Stimulated activated CD8-positive, alpha-beta memory T cell treated with anti-CD3 and anti-CD28 coated beads, Interleukin-15, amount 100 ng/mL, for 4 hours (primary cell): ENCODE results near the gene SDHA.
"Not testable (repeated sequence)": the region's sequence is repeated elsewhere in the genome, so short reads cannot be mapped to it uniquely, and the experiment has no call there.

ENCODE experiments used
- DNase-seq, 2 donors: peaks; one replicate each; pipeline ENCODE4 v3.0.0-alpha.2; 2020; ENCODE audit warnings: low read depth in 2 of 2

SDHA gene

GRCh38 chr5:300691-301435, 82.7 kb downstream of the SDHA start:
- DNase-seq: not testable (repeated sequence)

- not testable (repeated sequence) for DNase-seq
Observed at GRCh38 chr5:302416-302815, 84.3 kb downstream of the SDHA start.

DNA sequence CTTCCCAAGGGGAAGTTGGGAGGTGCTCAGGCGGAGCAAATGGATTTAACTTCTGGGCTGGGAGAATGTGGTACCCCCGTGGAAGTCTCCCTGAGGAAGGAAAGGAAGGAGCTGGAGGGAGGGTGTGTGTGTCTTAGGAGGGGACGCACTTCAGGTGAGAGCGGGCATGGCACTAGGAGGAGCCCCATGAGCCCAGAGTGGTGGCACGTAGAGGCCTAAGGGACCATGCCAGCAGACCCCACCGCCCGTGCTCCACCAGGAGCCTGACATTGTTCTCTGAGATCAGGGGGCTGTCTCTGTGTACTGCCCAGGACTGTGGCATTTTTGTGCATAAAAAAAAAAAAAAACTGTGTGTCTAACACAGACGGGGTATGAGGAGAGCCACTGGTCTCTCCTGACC, 84.8 kb downstream of the SDHA start:
- DNase-seq: no peak

- DNase-seq: not testable (repeated sequence)
Observed at GRCh38 chr5:303741-304140, 85.6 kb downstream of the SDHA start.

DNA sequence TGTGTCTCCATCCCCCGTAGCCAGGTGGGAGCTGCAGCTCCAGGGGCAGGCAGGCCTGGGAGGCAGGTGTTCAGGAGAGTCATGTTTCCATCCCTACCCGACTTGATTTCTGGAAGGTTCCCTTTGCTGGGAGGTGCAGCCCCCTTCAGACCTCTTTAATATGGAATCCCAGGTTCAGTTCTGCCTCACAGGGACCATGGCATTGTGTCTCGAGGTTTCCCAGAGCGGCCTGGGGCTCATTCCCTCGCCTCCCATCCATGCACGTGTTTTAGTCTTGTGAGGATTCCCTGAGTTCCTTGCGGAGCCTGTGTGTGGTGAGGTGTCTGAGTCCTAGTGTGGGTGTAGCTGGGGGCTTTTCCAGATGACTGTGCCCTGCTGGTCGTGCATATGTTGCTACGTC, 86.9 kb downstream of the SDHA start:
- DNase-seq: no peak

DNA sequence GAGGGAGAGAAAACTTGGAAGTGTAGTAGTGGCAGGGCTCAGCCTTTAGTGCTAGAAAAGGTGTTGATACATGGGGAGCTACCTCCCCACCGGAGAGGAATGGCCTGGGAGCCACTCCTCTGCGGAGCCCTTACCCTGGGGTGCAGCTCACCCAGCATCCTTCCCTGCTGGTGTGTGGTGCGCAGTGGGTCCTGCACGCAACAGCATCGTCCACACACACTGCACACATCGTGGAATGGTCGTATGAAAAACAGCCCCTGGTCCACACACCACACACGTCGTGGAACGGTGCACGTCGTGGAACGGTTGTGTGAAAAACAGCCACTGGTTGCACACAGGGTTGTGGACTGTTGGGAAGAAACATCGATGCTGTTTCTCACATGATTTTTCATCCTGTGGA, 87.3 kb downstream of the SDHA start:
- DNase-seq: no peak

DNA sequence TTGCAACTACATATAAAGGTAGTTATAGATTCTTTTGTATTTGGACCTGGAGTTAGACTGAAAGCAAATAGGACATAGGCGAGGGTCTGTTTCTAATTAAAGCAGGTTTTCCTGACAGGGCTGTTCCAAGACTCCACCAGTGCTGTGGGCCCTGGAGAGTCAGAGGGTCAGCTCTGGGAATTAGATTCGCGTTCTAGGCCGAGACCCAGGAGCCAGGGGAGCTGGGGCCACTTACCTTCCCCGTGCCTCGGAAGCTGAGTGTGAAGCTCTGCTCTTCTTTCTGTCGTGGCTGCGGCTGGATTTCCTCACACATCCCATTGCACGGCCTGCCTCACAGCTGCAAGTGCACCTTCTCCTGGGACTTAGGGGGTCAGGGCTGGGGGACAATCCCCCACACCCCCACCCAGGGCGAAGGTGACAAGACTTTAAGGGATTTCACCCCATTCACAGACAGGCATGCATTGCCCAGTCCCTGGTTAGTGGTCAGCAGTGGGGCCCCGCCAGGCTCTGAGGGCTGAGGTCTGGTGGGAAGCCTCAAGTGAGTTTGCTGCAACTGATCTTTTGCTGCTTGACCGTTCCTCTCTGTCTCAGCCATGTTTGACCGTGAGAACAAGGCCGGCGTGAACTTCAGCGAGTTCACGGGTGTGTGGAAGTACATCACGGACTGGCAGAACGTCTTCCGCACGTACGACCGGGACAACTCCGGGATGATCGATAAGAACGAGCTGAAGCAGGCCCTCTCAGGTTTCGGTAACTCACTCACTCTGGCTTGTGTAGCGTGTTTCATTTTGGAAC, 88.1 kb downstream of the SDHA start:
- DNase-seq: no peak
